HAP-1 (cell line): Measurements from ENCODE around the gene ADCY10.
"Not testable (repeated sequence)": the region's sequence is repeated elsewhere in the genome, so short reads cannot be mapped to it uniquely, and the experiment has no call there.

Experiments used
- DNase-seq, 2 experiments: peaks; one replicate each; pipeline ENCODE4 v3.0.0-alpha.2; 2016 to 2020; ENCODE audit warnings: low spot score in 2 of 2
- H3K27me3 ChIP-seq: fragments of 250-450 bp; sonication (Bioruptor Pico); 2 replicates; pipeline ENCODE4 v1.5.1; 2020; ENCODE audit warnings: low read depth, mild to moderate bottlenecking, moderate library complexity
- H3K36me3 ChIP-seq: fragments of 250-450 bp; sonication (Bioruptor Pico); replicated peaks from 2 replicates; pipeline ENCODE4 v1.5.1; 2020; ENCODE audit warnings: mild to moderate bottlenecking
- H3K4me1 ChIP-seq: fragments of 250-450 bp; sonication (Bioruptor Pico); 2 replicates; pipeline ENCODE4 v1.5.1; 2020; ENCODE audit warnings: mild to moderate bottlenecking
- H3K4me3 ChIP-seq: fragments of 250-450 bp; sonication (Bioruptor Pico); 2 replicates; pipeline ENCODE4 v1.5.1; 2020; ENCODE audit warnings: mild to moderate bottlenecking, moderate library complexity
- H3K9me3 ChIP-seq: fragments of 250-450 bp; sonication (Bioruptor Pico); 2 replicates; pipeline ENCODE4 v1.5.1; 2020; ENCODE audit warnings: mild to moderate bottlenecking, moderate library complexity
- in situ Hi-C: fragments of 300-500 bp; cut with MboI; formaldehyde crosslinking; loops from 3 replicates; pipeline ENCODE4 v1.14.3; 2020; ENCODE audit warnings: low sequenced_read_pairs, inconsistent platforms, mixed read lengths

Gene ADCY10

DNA sequence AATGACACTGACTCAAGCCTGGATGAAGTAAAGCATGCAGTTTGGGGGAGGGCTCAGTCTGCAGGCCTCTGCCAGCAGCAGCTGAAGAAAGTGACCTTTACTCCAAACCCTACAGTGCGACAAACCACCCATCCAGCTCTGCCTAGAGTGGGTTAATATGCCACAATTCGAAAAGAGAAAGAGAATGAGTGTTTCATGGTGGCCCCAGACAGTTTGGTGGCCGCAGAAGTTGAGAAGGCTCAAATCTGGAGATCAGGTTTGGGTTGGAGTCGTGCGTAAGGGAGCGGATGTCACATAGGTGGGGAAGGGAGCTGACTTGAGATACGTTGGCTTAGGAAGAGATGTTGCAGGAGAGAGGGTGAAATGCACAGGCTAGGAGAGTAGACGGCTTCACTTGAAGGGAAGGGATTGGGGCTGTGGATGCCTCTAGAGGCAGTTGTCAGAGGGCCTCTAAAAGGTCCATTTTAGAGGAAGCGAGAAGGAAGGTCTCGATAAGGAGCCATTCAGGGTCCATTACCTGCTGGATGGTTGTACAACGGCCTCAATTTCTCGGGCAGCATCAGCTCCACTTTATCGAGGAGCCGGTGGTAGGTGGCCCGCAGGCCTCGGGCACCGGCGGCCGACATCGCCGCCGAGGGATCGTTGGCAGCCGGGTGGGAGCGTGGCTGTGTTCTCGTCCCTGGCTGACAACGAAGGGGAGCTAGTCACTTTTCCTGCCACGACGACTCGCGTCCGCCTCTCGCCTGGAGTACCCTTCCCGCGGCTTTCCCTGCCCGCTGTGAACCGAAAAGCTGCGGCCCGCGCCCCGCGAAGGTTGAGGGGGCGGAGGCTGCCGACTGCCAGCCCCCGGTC lies 21.5 kb upstream of the ADCY10 start:
- peak; percentile 32 to 37 for DNase-seq
- Histone ChIP-seq H3K9me3 (no peaks in the 10 kb centered on the region), H3K4me1 (peaks cover 10% of the 10 kb centered on the region; the same call in 1 of the 2 replicates), H3K36me3 (no peaks in the 10 kb centered on the region), H3K4me3 (peak overlapping the region; percentile 71), H3K27me3 (no peaks in the 10 kb centered on the region)
- in situ Hi-C loops = no loop called here

DNA sequence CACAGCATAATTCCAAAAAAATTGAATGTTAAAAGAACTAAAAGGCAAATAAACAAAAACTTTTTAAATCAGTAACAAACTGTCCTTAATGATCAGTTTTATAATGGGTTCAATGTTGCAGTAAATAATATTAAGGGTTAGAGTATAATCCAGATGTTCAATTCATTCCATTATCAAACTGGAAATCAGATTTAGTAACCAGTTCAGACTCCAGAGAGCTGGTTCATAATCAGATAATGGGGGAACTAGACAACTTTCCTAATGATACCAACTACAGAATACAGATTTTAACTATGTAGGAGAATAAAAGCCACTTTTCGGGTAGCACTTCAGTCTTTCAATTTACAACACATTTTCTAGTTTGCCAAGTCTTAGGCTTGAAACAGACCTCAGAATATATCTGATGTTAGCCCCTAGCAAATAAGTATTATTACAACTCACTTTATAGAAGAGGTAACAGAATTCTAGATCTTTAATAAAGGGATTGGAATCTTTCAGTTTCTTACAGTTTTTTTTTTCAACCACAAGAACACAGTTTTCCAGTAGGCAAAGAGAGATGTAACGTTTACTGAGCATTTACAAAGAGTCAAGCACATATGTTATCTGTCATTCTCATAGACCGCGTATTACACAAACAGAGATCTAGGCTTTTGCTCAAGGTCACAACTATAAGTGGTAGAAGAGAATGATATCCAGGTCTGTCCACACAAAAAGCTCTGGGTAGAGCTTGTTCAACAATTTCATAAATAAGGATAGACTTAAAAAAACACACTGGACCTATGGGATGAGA lies 20.7 kb upstream of the ADCY10 start:
- in situ Hi-C loops = no loop called here
- Histone ChIP-seq H3K4me3 (peak overlapping the region; percentile 71), H3K4me1 (peaks cover 10% of the 10 kb centered on the region; the same call in 1 of the 2 replicates), H3K9me3 (no peaks in the 10 kb centered on the region), H3K36me3 (no peaks in the 10 kb centered on the region), H3K27me3 (no peaks in the 10 kb centered on the region)
- no peak for DNase-seq

- Histone ChIP-seq H3K9me3 (no peaks in the 10 kb centered on the region), H3K4me1 (peaks cover 10% of the 10 kb centered on the region; the same call in 1 of the 2 replicates), H3K4me3 (no peak overlapping the region; the same call in 1 of the 2 replicates), H3K36me3 (no peaks in the 10 kb centered on the region), H3K27me3 (no peaks in the 10 kb centered on the region)
- DNase-seq = no peak
- in situ Hi-C loops = no loop called here
These were observed 19.9 kb upstream of the ADCY10 start for GRCh38 chr1:167933788-167934187.

DNA sequence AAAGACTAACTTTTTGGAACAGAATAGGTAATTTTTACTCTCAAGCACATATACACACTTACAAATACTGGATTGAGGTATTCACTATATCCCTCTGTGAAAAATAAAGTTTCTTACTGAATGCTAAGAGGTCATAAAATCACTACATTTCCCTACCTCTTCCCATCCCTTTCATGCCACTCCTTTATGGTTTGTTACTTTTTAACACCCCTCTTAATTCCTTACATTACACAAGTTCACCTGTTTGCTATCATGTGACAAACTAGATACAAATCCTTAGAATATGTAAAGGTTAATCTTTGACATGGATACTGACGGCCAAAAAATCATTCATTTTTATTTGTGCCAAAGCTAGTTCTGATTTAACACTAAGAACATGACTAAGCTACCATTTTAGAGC lies 15.8 kb upstream of the ADCY10 start:
- in situ Hi-C loops = no loop called here
- Histone ChIP-seq H3K36me3 (no peaks in the 10 kb centered on the region), H3K27me3 (no peaks in the 10 kb centered on the region), H3K4me1 (peaks cover 10% of the 10 kb centered on the region; the same call in 1 of the 2 replicates), H3K9me3 (no peaks in the 10 kb centered on the region), H3K4me3 (no peak overlapping the region)
- DNase-seq = no peak

GRCh38 chr1:167928919-167929318 lies 15.0 kb upstream of the ADCY10 start:
- H3K4me1 ChIP-seq, H3K4me3 ChIP-seq, H3K36me3 ChIP-seq, DNase-seq, H3K27me3 ChIP-seq, in situ Hi-C loops, H3K9me3 ChIP-seq: not testable (repeated sequence)

DNA sequence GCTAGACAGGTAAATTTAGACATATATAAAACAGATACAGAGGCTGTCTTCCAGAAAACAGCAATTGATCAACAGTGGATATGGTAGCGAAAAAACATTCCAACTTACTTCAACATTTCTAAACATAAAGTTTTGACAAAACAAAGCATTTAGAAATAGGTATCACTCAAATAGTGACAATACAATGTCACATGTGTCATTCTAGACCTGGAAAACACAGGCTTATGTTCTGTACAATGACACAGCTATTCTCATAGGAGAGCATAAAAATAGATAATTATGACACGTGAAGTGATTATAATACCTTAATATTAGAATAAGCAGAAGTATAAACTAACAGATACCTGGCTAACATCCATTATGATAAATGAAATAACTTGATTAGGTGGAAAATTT lies 14.5 kb upstream of the ADCY10 start:
- in situ Hi-C loops = no loop called here
- Histone ChIP-seq H3K4me1 (peaks cover under 1% of the 10 kb centered on the region), H3K36me3 (no peaks in the 10 kb centered on the region), H3K27me3 (no peaks in the 10 kb centered on the region), H3K9me3 (no peaks in the 10 kb centered on the region), H3K4me3 (no peak overlapping the region)
- DNase-seq = no peak

- DNase-seq = no peak
- Histone ChIP-seq H3K36me3 (no peaks in the 10 kb centered on the region), H3K4me1 (peaks cover 11% of the 10 kb centered on the region), H3K9me3 (no peaks in the 10 kb centered on the region), H3K27me3 (no peaks in the 10 kb centered on the region), H3K4me3 (no peak overlapping the region)
- in situ Hi-C loops = no loop called here
These were observed 13.3 kb upstream of the ADCY10 start for GRCh38 chr1:167927046-167927754.

GRCh38 chr1:167926486-167926997 lies 12.6 kb upstream of the ADCY10 start:
- in situ Hi-C loops = no loop called here
- Histone ChIP-seq H3K36me3 (no peaks in the 10 kb centered on the region), H3K9me3 (no peaks in the 10 kb centered on the region), H3K27me3 (no peaks in the 10 kb centered on the region), H3K4me3 (no peak overlapping the region), H3K4me1 (peaks cover 11% of the 10 kb centered on the region)
- no peak for DNase-seq

- no peak overlapping the region for H3K4me3 ChIP-seq
- in situ Hi-C loops = no loop called here
- DNase-seq = no peak
- H3K4me1 ChIP-seq = peaks cover 11% of the 10 kb centered on the region
- no peaks in the 10 kb centered on the region for H3K36me3 ChIP-seq
- H3K27me3 ChIP-seq = no peaks in the 10 kb centered on the region
- no peaks in the 10 kb centered on the region for H3K9me3 ChIP-seq
These were observed 10.8 kb upstream of the ADCY10 start for GRCh38 chr1:167924543-167925231.

DNA sequence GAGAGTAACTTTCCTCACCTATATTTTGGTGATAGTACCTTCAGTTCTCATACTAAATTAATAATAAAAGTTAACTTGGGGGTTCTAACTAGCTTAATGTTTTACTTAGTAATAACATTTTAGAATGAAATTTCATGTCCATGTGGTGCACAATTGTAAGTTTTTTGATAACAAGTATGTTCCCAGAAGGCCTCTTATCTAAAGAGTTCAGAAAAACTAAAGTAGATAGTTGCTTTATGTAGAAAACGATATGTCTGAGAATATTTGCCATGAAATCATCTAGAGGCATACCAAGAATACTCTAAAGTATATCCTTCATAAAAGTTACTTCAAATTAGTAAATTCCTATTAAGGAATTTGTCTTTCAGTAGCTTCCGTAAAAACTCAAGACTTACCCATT lies 10.2 kb upstream of the ADCY10 start:
- Histone ChIP-seq H3K9me3 (no peaks in the 10 kb centered on the region), H3K36me3 (no peaks in the 10 kb centered on the region), H3K4me3 (no peak overlapping the region), H3K27me3 (no peaks in the 10 kb centered on the region), H3K4me1 (peaks cover 11% of the 10 kb centered on the region)
- no peak for DNase-seq
- in situ Hi-C loops = no loop called here

GRCh38 chr1:167923324-167924056 lies 9.6 kb upstream of the ADCY10 start:
- no peaks in the 10 kb centered on the region for H3K36me3 ChIP-seq
- H3K27me3 ChIP-seq = no peaks in the 10 kb centered on the region
- H3K9me3 ChIP-seq = no peaks in the 10 kb centered on the region
- DNase-seq = no peak
- in situ Hi-C loops = no loop called here
- H3K4me3 ChIP-seq = no peak overlapping the region
- peaks cover 11% of the 10 kb centered on the region for H3K4me1 ChIP-seq

- peaks cover 11% of the 10 kb centered on the region for H3K4me1 ChIP-seq
- DNase-seq = peak in 1 of 2 experiments; percentile 48
- H3K9me3 ChIP-seq = no peaks in the 10 kb centered on the region
- in situ Hi-C loops = no loop called here
- H3K27me3 ChIP-seq = no peaks in the 10 kb centered on the region
- H3K36me3 ChIP-seq = no peaks in the 10 kb centered on the region
- H3K4me3 ChIP-seq = no peak overlapping the region
These were observed 8.7 kb upstream of the ADCY10 start for GRCh38 chr1:167922611-167923074.
